ENCODE results near the gene TPD52L1. TPM values are rescaled to one million over a fixed set of nuclear protein-coding genes. Genes with fewer than 3 reads are reported as not detected.
"Not testable (repeated sequence)": the region's sequence is repeated elsewhere in the genome, so short reads cannot be mapped to it uniquely, and the experiment has no call there.

TPD52L1 gene
- total and polyA plus RNA-seq, 2 donors (not counting 1 experiment from before 2014, with no cell fraction given), result not detected

- H3K4me2 ChIP-seq (replicated peaks; ENCODE audit: low read depth, low read length, poor library complexity, severe bottlenecking), result no peak overlapping the region
- Mint-ChIP-seq H3K9me3 (ENCODE audit: insufficient read depth) (peaks cover 3% of the 10 kb centered on the region), H3K4me3 (no peak overlapping the region), H3K4me1 (peaks cover 15% of the 10 kb centered on the region), H3K27ac (no peak overlapping the region), H3K27me3 (peaks cover 32% of the 10 kb centered on the region)
- ATAC-seq (ENCODE audit: low read depth) (no peak), DNase-seq (no peak)
- H4K20me1 ChIP-seq (ENCODE audit: control insufficient read depth, insufficient read depth, low read length, poor library complexity, severe bottlenecking), result no peaks in the 10 kb centered on the region
- no peak overlapping the region for H2AFZ ChIP-seq (ENCODE audit: insufficient read depth, low read depth, low read length, poor library complexity, severe bottlenecking)
- no peak overlapping the region for H3K27ac ChIP-seq (ENCODE audit: low read length in 2 of 2)
- no peaks in the 10 kb centered on the region for H3K36me3 ChIP-seq (replicated peaks in 1 of 2; ENCODE audit: control extremely low read depth in 1 of 2, control insufficient read depth in 1 of 2, extremely low read depth in 1 of 2, insufficient read depth in 2 of 2, low read length in 1 of 2)
- H3K79me2 ChIP-seq (ENCODE audit: control insufficient read depth, insufficient read depth, low read length), result no peaks in the 10 kb centered on the region
- peaks cover 0 to 5% (median 0%) of the 10 kb centered on the region in 3 donors for H3K9me3 ChIP-seq (ENCODE audit: control extremely low read depth in 1 of 3, control insufficient read depth in 2 of 3, insufficient read depth in 1 of 3, low read length in 2 of 3)
- intact Hi-C loops (cut with micrococcal nuclease), result no loop called here
- H3K4me1 ChIP-seq (ENCODE audit: control insufficient read depth in 2 of 2, insufficient read depth in 2 of 2, low read length in 2 of 2), result peaks cover 13 to 15% of the 10 kb centered on the region in 2 donors
- peaks cover 0 to 20% (median 9%) of the 10 kb centered on the region in 4 experiments for H3K27me3 ChIP-seq (replicated peaks in 1 of 4; ENCODE audit: control extremely low read depth in 1 of 4, control insufficient read depth in 3 of 4, insufficient read depth in 4 of 4, low read length in 3 of 4)
- 40% methylated on average over 1 of the region's 3 CpGs for WGBS (ENCODE audit: insufficient coverage)
- ChIA-PET CTCF (no interaction called here), POLR2A (no interaction called here)
- H3K4me3 ChIP-seq (ENCODE audit: control extremely low read depth in 1 of 5, extremely low read depth in 1 of 5, insufficient read depth in 1 of 5, low read depth in 2 of 5, low read length in 4 of 5), result no peak overlapping the region
- TF ChIP-seq, protein P1, sequence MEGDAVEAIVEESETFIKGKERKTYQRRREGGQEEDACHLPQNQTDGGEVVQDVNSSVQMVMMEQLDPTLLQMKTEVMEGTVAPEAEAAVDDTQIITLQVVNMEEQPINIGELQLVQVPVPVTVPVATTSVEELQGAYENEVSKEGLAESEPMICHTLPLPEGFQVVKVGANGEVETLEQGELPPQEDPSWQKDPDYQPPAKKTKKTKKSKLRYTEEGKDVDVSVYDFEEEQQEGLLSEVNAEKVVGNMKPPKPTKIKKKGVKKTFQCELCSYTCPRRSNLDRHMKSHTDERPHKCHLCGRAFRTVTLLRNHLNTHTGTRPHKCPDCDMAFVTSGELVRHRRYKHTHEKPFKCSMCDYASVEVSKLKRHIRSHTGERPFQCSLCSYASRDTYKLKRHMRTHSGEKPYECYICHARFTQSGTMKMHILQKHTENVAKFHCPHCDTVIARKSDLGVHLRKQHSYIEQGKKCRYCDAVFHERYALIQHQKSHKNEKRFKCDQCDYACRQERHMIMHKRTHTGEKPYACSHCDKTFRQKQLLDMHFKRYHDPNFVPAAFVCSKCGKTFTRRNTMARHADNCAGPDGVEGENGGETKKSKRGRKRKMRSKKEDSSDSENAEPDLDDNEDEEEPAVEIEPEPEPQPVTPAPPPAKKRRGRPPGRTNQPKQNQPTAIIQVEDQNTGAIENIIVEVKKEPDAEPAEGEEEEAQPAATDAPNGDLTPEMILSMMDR (IDR thresholded peaks at IDR 0.05), result no peak
- no peak for TF ChIP-seq EZH2 (IDR thresholded peaks at IDR 0.05; ENCODE audit: borderline replicate concordance, insufficient read depth, low read depth, low read length, poor library complexity, severe bottlenecking)
- no peak overlapping the region for H3K9ac ChIP-seq (ENCODE audit: low read length)
Measured at GRCh38 chr6:125157280-125157679, 3.7 kb downstream of the TPD52L1 start.

DNA sequence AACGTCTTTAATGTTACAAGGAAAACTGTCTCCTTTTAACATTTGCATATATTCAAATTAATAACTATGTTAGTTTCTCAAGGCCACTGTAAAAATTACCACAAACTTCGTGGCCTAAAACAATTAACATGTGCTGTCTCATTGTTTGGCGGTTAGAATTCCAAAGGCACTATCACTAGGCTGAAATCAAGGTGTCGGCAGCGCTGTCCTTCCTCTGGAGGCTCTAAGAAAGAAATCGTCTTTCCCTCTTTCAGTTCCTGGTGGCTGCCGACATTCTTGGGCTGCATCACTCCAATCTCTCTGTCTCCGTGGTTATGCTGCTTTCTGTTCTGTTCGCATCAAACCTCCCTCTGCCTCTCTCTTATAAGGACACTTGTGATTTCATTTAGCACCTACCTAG lies 4.2 kb downstream of the TPD52L1 start:
- intact Hi-C loops (cut with micrococcal nuclease), result no loop called here
- H3K79me2 ChIP-seq (ENCODE audit: control insufficient read depth, insufficient read depth, low read length), result no peaks in the 10 kb centered on the region
- H3K4me1 Mint-ChIP-seq, result peaks cover 13% of the 10 kb centered on the region
- H3K27ac Mint-ChIP-seq, result no peak overlapping the region
- ChIA-PET POLR2A (no interaction called here), CTCF (no interaction called here)
- no peak for DNase-seq
- H3K9me3 Mint-ChIP-seq (ENCODE audit: insufficient read depth), result peaks cover 3% of the 10 kb centered on the region
- H3K9ac ChIP-seq (ENCODE audit: low read length), result no peak overlapping the region
- WGBS (ENCODE audit: insufficient coverage), result 91% methylated on average over 8 of the region's 9 CpGs
- no peak overlapping the region for H3K4me3 Mint-ChIP-seq
- no peak overlapping the region for H3K4me2 ChIP-seq (replicated peaks; ENCODE audit: low read depth, low read length, poor library complexity, severe bottlenecking)
- H3K9me3 ChIP-seq (ENCODE audit: control extremely low read depth in 1 of 3, control insufficient read depth in 2 of 3, insufficient read depth in 1 of 3, low read length in 2 of 3), result peaks cover 0 to 5% (median 0%) of the 10 kb centered on the region in 3 donors
- TF ChIP-seq, protein P1 (IDR thresholded peaks at IDR 0.05), result no peak
- TF ChIP-seq EZH2 (IDR thresholded peaks at IDR 0.05; ENCODE audit: borderline replicate concordance, insufficient read depth, low read depth, low read length, poor library complexity, severe bottlenecking), result no peak
- peaks cover 13 to 15% of the 10 kb centered on the region in 2 donors for H3K4me1 ChIP-seq (ENCODE audit: control insufficient read depth in 2 of 2, insufficient read depth in 2 of 2, low read length in 2 of 2)
- H3K27ac ChIP-seq (ENCODE audit: low read length in 2 of 2), result no peak overlapping the region
- peaks cover 31% of the 10 kb centered on the region for H3K27me3 Mint-ChIP-seq
- no peak overlapping the region for H2AFZ ChIP-seq (ENCODE audit: insufficient read depth, low read depth, low read length, poor library complexity, severe bottlenecking)
- no peak for ATAC-seq (ENCODE audit: low read depth)
- H4K20me1 ChIP-seq (ENCODE audit: control insufficient read depth, insufficient read depth, low read length, poor library complexity, severe bottlenecking), result no peaks in the 10 kb centered on the region
- no peak overlapping the region for H3K4me3 ChIP-seq (ENCODE audit: control extremely low read depth in 1 of 5, extremely low read depth in 1 of 5, insufficient read depth in 1 of 5, low read depth in 2 of 5, low read length in 4 of 5)
- no peaks in the 10 kb centered on the region for H3K36me3 ChIP-seq (replicated peaks in 1 of 2; ENCODE audit: control extremely low read depth in 1 of 2, control insufficient read depth in 1 of 2, extremely low read depth in 1 of 2, insufficient read depth in 2 of 2, low read length in 1 of 2)
- peaks cover 0 to 20% (median 9%) of the 10 kb centered on the region in 4 experiments for H3K27me3 ChIP-seq (replicated peaks in 1 of 4; ENCODE audit: control extremely low read depth in 1 of 4, control insufficient read depth in 3 of 4, insufficient read depth in 4 of 4, low read length in 3 of 4)

GRCh38 chr6:125163339-125163738 lies 9.8 kb downstream of the TPD52L1 start:
- H4K20me1 ChIP-seq (ENCODE audit: control insufficient read depth, insufficient read depth, low read length, poor library complexity, severe bottlenecking); H3K27me3 ChIP-seq (replicated peaks in 1 of 4; ENCODE audit: control extremely low read depth in 1 of 4, control insufficient read depth in 3 of 4, insufficient read depth in 4 of 4, low read length in 3 of 4); H3K9ac ChIP-seq (ENCODE audit: low read length); H3K27ac ChIP-seq (ENCODE audit: low read length in 2 of 2); H3K9me3 Mint-ChIP-seq (ENCODE audit: insufficient read depth); H3K36me3 ChIP-seq (replicated peaks in 1 of 2; ENCODE audit: control extremely low read depth in 1 of 2, control insufficient read depth in 1 of 2, extremely low read depth in 1 of 2, insufficient read depth in 2 of 2, low read length in 1 of 2); H3K4me2 ChIP-seq (replicated peaks; ENCODE audit: low read depth, low read length, poor library complexity, severe bottlenecking); H3K4me1 ChIP-seq (ENCODE audit: control insufficient read depth in 2 of 2, insufficient read depth in 2 of 2, low read length in 2 of 2); H3K4me3 Mint-ChIP-seq; H3K27ac Mint-ChIP-seq; DNase-seq; POLR2A ChIA-PET; H3K4me3 ChIP-seq (ENCODE audit: control extremely low read depth in 1 of 5, extremely low read depth in 1 of 5, insufficient read depth in 1 of 5, low read depth in 2 of 5, low read length in 4 of 5); H3K4me1 Mint-ChIP-seq; intact Hi-C loops (cut with micrococcal nuclease); H3K79me2 ChIP-seq (ENCODE audit: control insufficient read depth, insufficient read depth, low read length); ATAC-seq (ENCODE audit: low read depth); H3K9me3 ChIP-seq (ENCODE audit: control extremely low read depth in 1 of 3, control insufficient read depth in 2 of 3, insufficient read depth in 1 of 3, low read length in 2 of 3); H3K27me3 Mint-ChIP-seq; H2AFZ ChIP-seq (ENCODE audit: insufficient read depth, low read depth, low read length, poor library complexity, severe bottlenecking): not testable (repeated sequence)
- CTCF ChIA-PET, result interaction anchor here (1.4 kb wide), 1 partner anchor 29 kb away, joined by 5 read pairs; no protein-coding TSS in a partner anchor
- 100% methylated on average over 1 of the region's 4 CpGs for WGBS (ENCODE audit: insufficient coverage)
